H9 (cell line): ENCODE measurements around the gene NCKAP5. TPM values are rescaled to one million over a fixed set of nuclear protein-coding genes. Genes with fewer than 3 reads are reported as not detected.

Source experiments
- DNase-seq: peaks from one replicate; pipeline ENCODE4 v3.0.0-alpha.2; 2017
- H2AFZ ChIP-seq: one replicate; pipeline ENCODE4 v1.6.1; 2013; ENCODE audit warnings: mild to moderate bottlenecking, low read length, control low read depth, moderate library complexity
- H2AK5ac ChIP-seq: 2 replicates; pipeline ENCODE4 v1.6.1; 2013; ENCODE audit warnings: low read length, control low read depth, mixed read lengths; ENCODE audit not compliant: insufficient read length
- H2BK120ac ChIP-seq: one replicate; pipeline ENCODE4 v1.6.1; 2013; ENCODE audit warnings: low read depth, mild to moderate bottlenecking, low read length, control low read depth, inconsistent platforms; ENCODE audit not compliant: poor library complexity, severe bottlenecking
- H2BK12ac ChIP-seq: 2 replicates; pipeline ENCODE4 v1.6.1; 2013; ENCODE audit warnings: low read length, control low read depth, mixed read lengths, low read depth; ENCODE audit not compliant: insufficient read length
- H2BK15ac ChIP-seq: 2 replicates; pipeline ENCODE4 v1.6.1; 2013; ENCODE audit warnings: low read depth, low read length, control low read depth
- H2BK20ac ChIP-seq: one replicate; pipeline ENCODE4 v1.6.1; 2013; ENCODE audit warnings: low read depth, mild to moderate bottlenecking, low read length, control low read depth, inconsistent platforms; ENCODE audit not compliant: poor library complexity, severe bottlenecking
- H2BK5ac ChIP-seq: 2 replicates; pipeline ENCODE4 v1.6.1; 2013; ENCODE audit warnings: low read length, control low read depth, mixed read lengths; ENCODE audit not compliant: insufficient read length
- H3K14ac ChIP-seq: 2 replicates; pipeline ENCODE4 v1.6.1; 2013; ENCODE audit warnings: low read length, control low read depth; ENCODE audit not compliant: insufficient read depth
- H3K18ac ChIP-seq: 2 replicates; pipeline ENCODE4 v1.6.1; 2013; ENCODE audit warnings: low read depth, mild to moderate bottlenecking, mixed read lengths, low read length, control low read depth; ENCODE audit not compliant: insufficient read length
- H3K23ac ChIP-seq: 2 replicates; pipeline ENCODE4 v1.6.1; 2013; ENCODE audit warnings: low read length, control low read depth, mixed read lengths, low read depth; ENCODE audit not compliant: insufficient read length
- H3K23me2 ChIP-seq: 2 replicates; pipeline ENCODE4 v1.6.1; 2013; ENCODE audit warnings: low read depth, mild to moderate bottlenecking, mixed read lengths, low read length, control low read depth; ENCODE audit not compliant: insufficient read length, poor library complexity, severe bottlenecking
- H3K27ac ChIP-seq: 2 replicates; pipeline ENCODE4 v1.5.1; 2013; ENCODE audit warnings: low read length, control low read depth, mixed read lengths, low read depth; ENCODE audit not compliant: insufficient read length
- H3K27me3 ChIP-seq: 2 replicates; pipeline ENCODE4 v1.6.1; 2013; ENCODE audit warnings: low read length, control low read depth, inconsistent platforms; ENCODE audit not compliant: insufficient read depth
- H3K4ac ChIP-seq: 2 replicates; pipeline ENCODE4 v1.6.1; 2013; ENCODE audit warnings: low read depth, mild to moderate bottlenecking, control low read depth, inconsistent platforms, low read length, moderate library complexity
- H3K4me1 ChIP-seq: 2 replicates; pipeline ENCODE4 v1.6.1; 2013; ENCODE audit warnings: low read length, control low read depth, inconsistent platforms; ENCODE audit not compliant: insufficient read depth
- H3K4me2 ChIP-seq: 2 replicates; pipeline ENCODE4 v1.6.1; 2013; ENCODE audit warnings: low read length, control low read depth, mixed read lengths; ENCODE audit not compliant: insufficient read length, insufficient read depth
- H3K56ac ChIP-seq: 2 replicates; pipeline ENCODE4 v1.6.1; 2013; ENCODE audit warnings: low read depth, mild to moderate bottlenecking, mixed read lengths, low read length, control low read depth; ENCODE audit not compliant: insufficient read length
- H3K79me1 ChIP-seq: 2 replicates; pipeline ENCODE4 v1.6.1; 2013; ENCODE audit warnings: low read depth, mild to moderate bottlenecking, moderate library complexity, low read length, control low read depth, inconsistent platforms; ENCODE audit not compliant: insufficient read depth, poor library complexity, severe bottlenecking
- H3K79me2 ChIP-seq: 2 replicates; pipeline ENCODE4 v1.6.1; 2013; ENCODE audit warnings: low read length, control low read depth, inconsistent platforms; ENCODE audit not compliant: insufficient read depth
- H3K9ac ChIP-seq: 2 replicates; pipeline ENCODE4 v1.6.1; 2013; ENCODE audit warnings: low read length, control low read depth, mixed read lengths; ENCODE audit not compliant: insufficient read length; ENCODE audit errors: extremely low read depth
- H3K9me3 ChIP-seq: one replicate; pipeline ENCODE4 v1.6.1; 2013; ENCODE audit warnings: low read depth, low read length, inconsistent platforms; ENCODE audit not compliant: control insufficient read depth
- H3T11ph ChIP-seq: one replicate; pipeline ENCODE4 v1.6.1; 2013; ENCODE audit warnings: mild to moderate bottlenecking, low read length, control low read depth, inconsistent platforms
- H4K20me1 ChIP-seq: one replicate; pipeline ENCODE4 v1.6.1; 2013; ENCODE audit not compliant: control insufficient read depth, insufficient read length, insufficient read depth
- H4K5ac ChIP-seq: 2 replicates; pipeline ENCODE4 v1.6.1; 2013; ENCODE audit warnings: low read depth, mild to moderate bottlenecking, mixed read lengths, low read length, control low read depth; ENCODE audit not compliant: insufficient read length
- H4K8ac ChIP-seq: replicated peaks from 2 replicates; pipeline ENCODE4 v1.6.1; 2013; ENCODE audit warnings: low read length, control low read depth, mixed read lengths, low read depth; ENCODE audit not compliant: insufficient read length
- H4K91ac ChIP-seq: 2 replicates; pipeline ENCODE4 v1.6.1; 2013; ENCODE audit warnings: low read depth, mild to moderate bottlenecking, moderate library complexity, mixed read lengths, low read length, control low read depth; ENCODE audit not compliant: insufficient read length
- H3K27ac Mint-ChIP-seq, 3 experiments: 2 replicates in 2 of 3; 3 replicates in 1 of 3; pipeline ENCODE4 v1.8.0; 2020 to 2021; ENCODE audit warnings: mixed read lengths in 3 of 3, mild to moderate bottlenecking in 1 of 3, moderate library complexity in 1 of 3
- H3K27me3 Mint-ChIP-seq: 2 replicates; pipeline ENCODE4 v1.8.0; 2021; ENCODE audit warnings: low read depth, mild to moderate bottlenecking, moderate library complexity, mixed read lengths
- H3K36me3 Mint-ChIP-seq, 3 experiments: 2 replicates in 2 of 3; 3 replicates in 1 of 3; pipeline ENCODE4 v1.8.0; 2020 to 2021; ENCODE audit warnings: low read depth in 3 of 3, mixed read lengths in 3 of 3; ENCODE audit not compliant: insufficient read depth in 1 of 3
- H3K4me1 Mint-ChIP-seq, 2 experiments: 2 replicates each; pipeline ENCODE4 v1.8.0; 2020; ENCODE audit warnings: mixed read lengths in 2 of 2
- H3K4me3 Mint-ChIP-seq, 2 experiments: 2 replicates in 1 of 2; 3 replicates in 1 of 2; pipeline ENCODE4 v1.8.0; 2020 to 2021; ENCODE audit warnings: mild to moderate bottlenecking in 2 of 2, mixed read lengths in 2 of 2, moderate library complexity in 1 of 2
- H3K9me3 Mint-ChIP-seq, 2 experiments: 2 replicates in 1 of 2; 3 replicates in 1 of 2; pipeline ENCODE4 v1.8.0; 2020; ENCODE audit warnings: mild to moderate bottlenecking in 2 of 2, mixed read lengths in 2 of 2, moderate library complexity in 1 of 2
- CTCF ChIP-seq: fragments of 200-600 bp; sonication (generic); conservative IDR thresholded peaks from 3 replicates; pipeline ENCODE4 v1.8.0; 2021; ENCODE audit warnings: antibody characterized with exemption, mild to moderate bottlenecking
- WGBS: extraction: QIAGEN DNeasy Blood & Tissue Kit; methylation state at CpG from one replicate; pipeline ENCODE4 v1.1.7; 2013; ENCODE audit warnings: missing lambda C conversion rate, low lambda C conversion rate, mixed read lengths; ENCODE audit not compliant: insufficient read length; ENCODE audit errors: extremely low coverage; 5-methylcytosine and 5-hydroxymethylcytosine counted together
- total RNA-seq: library from RNA; stranded (reverse); gene quantifications from 2 replicates; pipeline ENCODE4 v1.2.1, GENCODE V29; 2021

NCKAP5 gene
- total RNA-seq, 1 experiment from 2014 or later: 0.26 TPM

GRCh38 chr2:132797556-132797955 is 770.7 kb downstream of the NCKAP5 start:
- no peak overlapping the region for H3T11ph ChIP-seq
- H3K4ac ChIP-seq: no peak overlapping the region
- Mint-ChIP-seq H3K27me3 (no peaks in the 10 kb centered on the region), H3K9me3 (no peaks in the 10 kb centered on the region), H3K36me3 (no peaks in the 10 kb centered on the region), H3K4me3 (no peak overlapping the region), H3K27ac (no peak overlapping the region), H3K4me1 (no peaks in the 10 kb centered on the region)
- H2AFZ ChIP-seq: no peak overlapping the region
- no peak for DNase-seq
- no peak overlapping the region for H2BK120ac ChIP-seq
- no peak overlapping the region for H3K56ac ChIP-seq
- H4K20me1 ChIP-seq: no peaks in the 10 kb centered on the region
- no peak overlapping the region for H4K91ac ChIP-seq
- H3K27me3 ChIP-seq: no peaks in the 10 kb centered on the region
- no CpG with 5 or more reads among the region's 3 CpGs for whole genome bisulfite sequencing
- H2AK5ac ChIP-seq: no peak overlapping the region
- no peak for TF ChIP-seq CTCF
- H3K4me1 ChIP-seq: no peaks in the 10 kb centered on the region
- H3K23ac ChIP-seq: no peak overlapping the region
- H3K9ac ChIP-seq: no peak overlapping the region
- no peaks in the 10 kb centered on the region for H3K79me1 ChIP-seq
- H2BK12ac ChIP-seq: no peak overlapping the region
- H2BK15ac ChIP-seq: no peak overlapping the region
- H3K9me3 ChIP-seq: no peaks in the 10 kb centered on the region
- no peak overlapping the region for H4K5ac ChIP-seq
- H3K14ac ChIP-seq: no peak overlapping the region
- no peak overlapping the region for H2BK20ac ChIP-seq
- no peaks in the 10 kb centered on the region for H3K79me2 ChIP-seq
- H3K4me2 ChIP-seq: no peak overlapping the region
- no peak overlapping the region for H3K27ac ChIP-seq
- H2BK5ac ChIP-seq: no peak overlapping the region
- no peaks in the 10 kb centered on the region for H3K23me2 ChIP-seq
- no peak overlapping the region for H3K18ac ChIP-seq
- no peak overlapping the region for H4K8ac ChIP-seq
